Left kidney (tissue), 2 donors: ENCODE measurements around the gene JAZF1. TPM values are rescaled to one million over a fixed set of nuclear protein-coding genes. Genes with fewer than 3 reads are reported as not detected.
"Not testable (repeated sequence)": the region's sequence is repeated elsewhere in the genome, so short reads cannot be mapped to it uniquely, and the experiment has no call there.

Experiments
- DNase-seq: peaks from one replicate; pipeline ENCODE4 v3.0.0-alpha.2; 2013
- polyA plus RNA-seq: library from polyadenylated mRNA; unstranded; fragments of 120-200 nt; gene quantifications from one replicate; pipeline ENCODE4 v1.2.1, GENCODE V29; 2013; ENCODE audit not compliant: insufficient read length

Gene JAZF1
- polyA plus RNA-seq, 1 donor, result 12.6 TPM

GRCh38 chr7:28042721-28043120 lies 137.9 kb downstream of the JAZF1 start:
- no peak for DNase-seq

DNA sequence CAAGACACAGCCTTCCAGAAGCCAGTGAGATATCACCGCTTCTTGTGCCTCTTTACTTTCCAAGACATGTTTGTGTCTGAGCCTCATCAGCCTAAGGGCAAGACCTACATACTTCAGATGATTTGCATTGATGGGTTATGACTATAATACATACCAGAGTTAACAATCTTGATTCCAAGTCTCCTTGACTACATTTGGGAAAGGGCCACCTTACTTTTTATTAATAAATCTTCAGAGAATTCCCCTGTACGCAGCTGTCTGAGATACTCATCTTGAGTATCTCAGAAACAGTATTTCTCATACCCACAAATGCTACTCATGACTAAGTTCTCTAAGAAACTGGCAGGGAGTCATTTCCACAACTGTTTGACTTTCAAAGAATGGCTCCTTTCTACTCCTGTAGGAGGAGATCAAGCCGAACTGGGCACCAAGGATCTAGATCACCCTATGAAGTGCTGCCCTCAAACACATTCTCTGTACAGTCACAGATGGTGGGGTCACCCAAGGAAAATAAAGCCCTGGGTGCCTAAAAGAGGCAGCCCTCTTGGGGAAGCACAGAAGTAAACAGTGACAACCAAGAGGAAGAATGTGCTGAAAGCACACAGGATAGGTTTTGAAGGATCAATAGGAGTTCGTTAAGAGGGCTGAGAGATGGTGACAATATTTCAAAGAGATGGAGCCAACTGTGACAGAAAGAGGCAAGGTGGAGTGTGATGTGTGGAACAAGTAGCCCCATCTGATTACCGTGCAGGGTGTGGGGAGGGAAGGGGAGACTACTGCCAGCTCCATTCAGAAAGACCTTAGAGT lies 138.9 kb downstream of the JAZF1 start:
- DNase-seq, result no peak

GRCh38 chr7:28038175-28038797 lies 142.3 kb downstream of the JAZF1 start:
- no peak for DNase-seq

GRCh38 chr7:28037220-28038010 lies 143.2 kb downstream of the JAZF1 start:
- no peak for DNase-seq

DNA sequence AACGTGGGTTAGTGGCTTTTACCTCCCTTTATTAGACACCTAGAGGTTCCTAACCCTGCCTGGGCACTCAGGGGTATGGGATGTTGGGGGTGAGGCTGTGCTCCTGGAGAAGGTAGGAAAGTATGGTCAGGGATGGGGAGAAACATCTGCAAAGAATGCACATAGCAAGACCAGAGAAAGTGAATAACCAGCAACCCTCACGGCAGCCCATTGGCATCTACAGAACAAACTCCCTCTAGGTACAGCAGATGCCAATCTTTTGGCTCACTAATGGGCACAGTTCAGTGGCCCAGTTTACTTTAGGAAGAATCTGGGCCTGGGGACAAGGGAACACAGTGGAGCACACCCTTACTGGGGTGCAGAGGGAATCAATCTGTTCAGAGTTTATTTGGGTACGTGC lies 143.9 kb downstream of the JAZF1 start:
- DNase-seq, result no peak

DNA sequence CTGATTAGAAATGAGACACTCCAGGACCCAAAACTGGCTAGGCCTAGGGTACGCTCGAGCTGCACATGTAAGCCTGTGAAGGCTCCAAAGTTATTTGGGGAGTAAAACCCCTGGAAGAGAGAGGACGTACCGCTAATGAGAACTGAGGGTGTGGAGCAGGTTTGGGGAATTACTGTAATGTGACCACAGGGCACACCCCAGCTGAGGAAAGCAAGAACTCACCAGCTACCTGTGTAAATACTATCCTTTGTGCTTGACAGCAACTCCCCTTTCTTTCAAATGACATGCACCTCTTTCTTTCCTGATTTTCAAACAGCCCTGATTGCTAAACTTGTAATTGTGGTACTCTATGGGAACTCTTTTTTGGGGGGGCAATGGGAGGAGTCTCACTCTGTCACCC lies 147.2 kb downstream of the JAZF1 start:
- no peak for DNase-seq

- no peak for DNase-seq
These were observed 147.7 kb downstream of the JAZF1 start for GRCh38 chr7:28032738-28033380.

- DNase-seq, result no peak
These were observed 151.5 kb downstream of the JAZF1 start for GRCh38 chr7:28029051-28029450.

DNA sequence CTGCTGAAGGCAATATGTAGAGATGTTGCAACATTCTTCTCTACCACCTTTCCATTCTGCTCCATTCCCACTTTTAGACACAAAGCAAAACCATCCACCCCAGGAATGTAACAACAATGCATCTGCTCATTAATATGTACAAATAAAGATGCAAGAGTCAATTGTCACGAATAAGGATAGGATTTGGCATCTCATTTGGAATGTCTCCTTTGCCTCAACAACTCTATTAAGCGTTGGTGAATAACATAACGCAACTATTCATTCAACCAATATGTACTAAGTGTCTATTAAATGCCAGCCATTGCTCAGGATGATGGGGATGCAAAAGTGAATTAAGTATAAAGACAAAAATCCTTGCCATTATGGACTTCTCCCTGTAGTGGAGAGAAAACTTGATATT lies 152.1 kb downstream of the JAZF1 start:
- DNase-seq, result no peak

GRCh38 chr7:28026237-28026636 lies 154.4 kb downstream of the JAZF1 start:
- DNase-seq, result no peak

DNA sequence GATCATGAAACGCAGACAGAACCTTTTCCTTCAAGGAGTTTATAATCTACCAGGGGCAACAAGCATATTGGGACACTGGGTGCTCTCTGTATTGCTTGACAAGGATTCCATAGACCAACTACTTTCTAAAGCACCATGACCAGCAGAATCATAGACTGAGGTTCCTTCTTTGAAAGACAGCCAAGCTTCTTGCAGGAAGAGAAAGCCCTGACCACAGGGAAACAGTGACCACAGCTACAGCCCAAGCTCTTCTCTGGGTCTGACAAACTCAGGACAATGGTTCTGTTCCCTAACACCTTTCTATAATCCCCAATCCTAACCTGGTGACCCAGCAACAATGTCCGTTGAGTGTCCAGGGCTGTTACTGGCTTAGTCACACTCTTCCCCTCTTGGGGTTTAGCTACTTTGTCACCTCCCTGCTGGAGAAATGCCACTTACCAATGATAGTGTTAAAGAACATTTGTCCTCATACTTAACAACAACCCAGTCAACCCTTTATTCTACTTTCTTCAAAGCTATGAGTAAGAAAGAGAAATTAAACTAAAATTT lies 155.7 kb downstream of the JAZF1 start:
- DNase-seq, result no peak

DNA sequence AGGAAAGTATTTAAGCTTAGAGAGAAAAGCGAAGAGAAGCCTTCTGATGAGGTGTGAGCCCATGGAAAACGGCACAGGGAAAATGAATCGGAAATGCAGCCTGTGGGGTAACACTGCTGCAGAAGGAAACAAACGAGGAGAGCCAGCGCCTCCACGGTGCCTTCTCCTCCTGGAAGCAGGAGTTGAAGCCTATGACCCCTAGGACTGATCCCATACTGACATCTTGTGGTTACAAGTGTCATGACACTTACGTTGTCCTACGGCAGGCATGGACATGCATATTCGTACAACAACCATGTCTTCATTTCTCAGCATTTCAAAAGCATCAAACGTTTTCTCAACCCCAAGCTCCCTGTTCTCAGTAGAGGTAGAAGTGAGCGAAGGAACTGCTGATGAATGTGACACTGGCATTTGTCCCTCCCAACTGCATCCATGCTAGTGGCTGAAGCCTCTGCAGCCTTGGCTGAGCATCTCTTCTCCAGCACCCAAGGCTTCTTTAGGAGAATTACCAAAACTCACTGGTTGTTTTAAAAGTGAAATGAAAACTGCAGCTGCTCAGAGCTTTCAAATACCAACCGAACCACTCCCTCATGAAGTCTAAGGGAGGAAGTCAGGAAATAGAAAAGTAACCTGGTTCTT lies 160.2 kb downstream of the JAZF1 start:
- peak; percentile 79 for DNase-seq

DNA sequence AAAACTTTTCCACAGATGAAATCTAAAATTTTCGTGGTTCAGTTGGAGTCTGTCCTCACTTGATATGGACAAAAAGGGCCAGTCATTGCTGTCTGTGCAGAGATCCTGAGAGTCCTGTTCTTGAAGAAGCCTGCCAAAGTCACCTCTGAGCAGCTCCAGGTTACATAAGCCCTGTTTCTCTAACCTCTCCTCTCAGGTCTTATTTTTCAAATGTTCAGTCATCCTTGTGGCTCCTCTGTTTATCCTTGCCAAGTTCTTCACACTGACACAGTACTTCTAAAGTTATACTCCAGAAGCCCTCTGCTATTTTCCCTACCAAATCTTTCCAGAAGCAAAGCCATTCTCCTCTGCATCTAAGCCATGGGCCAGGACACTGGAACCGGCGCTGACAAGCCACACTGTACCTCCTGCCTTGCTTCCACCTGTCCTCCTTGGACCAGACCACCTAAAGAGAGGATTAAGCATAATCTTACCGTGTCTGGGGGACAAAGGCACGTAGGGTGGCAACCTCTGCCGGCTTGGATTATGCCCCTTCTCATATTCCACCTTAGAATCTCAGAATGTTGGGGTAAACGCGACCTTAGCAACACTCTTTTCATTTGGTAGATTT lies 161.6 kb downstream of the JAZF1 start:
- DNase-seq, result no peak

DNA sequence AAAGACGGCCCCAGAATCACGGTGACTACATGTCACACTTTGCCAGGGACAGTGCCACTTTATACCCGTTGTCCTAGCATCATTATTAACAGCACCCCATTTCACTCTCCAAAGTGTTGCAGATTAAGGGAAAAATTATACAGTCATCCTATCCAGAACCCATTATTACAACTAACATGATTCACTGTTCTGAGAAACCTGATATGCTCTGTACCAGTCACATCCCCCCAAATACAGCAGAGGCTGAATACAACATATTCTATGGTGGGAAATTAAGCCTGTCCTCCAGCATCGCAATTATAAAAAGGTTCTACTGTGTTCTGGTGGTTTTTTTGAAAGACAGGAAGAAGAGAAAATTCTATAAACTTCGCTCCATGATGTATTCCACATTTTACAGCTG lies 162.1 kb downstream of the JAZF1 start:
- DNase-seq, result no peak

- no peak for DNase-seq
These were observed 162.6 kb downstream of the JAZF1 start for GRCh38 chr7:28018020-28018419.

- no peak for DNase-seq
These were observed 163.2 kb downstream of the JAZF1 start for GRCh38 chr7:28017372-28017771.

DNA sequence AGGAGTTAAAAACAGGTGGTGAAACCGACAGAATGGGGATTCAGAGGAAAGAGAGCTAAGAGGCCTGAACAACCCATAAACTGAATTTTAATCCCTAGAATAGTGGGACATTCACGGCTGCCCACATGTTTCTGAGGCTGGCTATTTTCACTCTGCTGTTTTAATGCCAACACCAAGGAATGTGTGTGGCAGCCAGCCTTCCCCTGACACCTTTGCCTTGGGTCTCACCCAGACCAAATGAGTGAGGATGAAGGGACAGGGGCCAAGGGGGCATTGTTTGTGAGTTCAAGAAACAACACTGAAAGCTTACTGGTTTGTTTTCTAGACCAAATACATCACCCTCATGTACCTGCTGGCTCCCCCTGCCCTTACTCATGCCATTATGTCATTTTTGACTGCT lies 164.3 kb downstream of the JAZF1 start:
- no peak for DNase-seq

DNA sequence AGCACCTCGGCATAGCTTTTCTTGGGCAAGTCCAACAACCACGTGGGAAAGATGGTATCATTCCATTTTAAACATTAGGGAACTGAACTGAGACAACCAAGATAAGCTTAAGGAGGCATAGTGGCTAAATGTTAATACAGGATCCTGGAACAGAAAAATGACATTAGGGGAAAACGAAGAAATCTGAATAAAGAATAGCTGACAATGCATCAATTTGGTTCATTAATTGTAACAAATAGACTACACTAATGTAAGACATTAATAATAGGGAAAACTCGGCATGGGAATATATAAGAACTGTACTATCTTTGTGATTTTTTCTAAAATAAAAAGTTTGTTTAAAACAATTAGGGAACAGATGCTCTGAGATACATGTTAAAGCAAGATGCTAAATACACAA lies 165.4 kb downstream of the JAZF1 start:
- no peak for DNase-seq

DNA sequence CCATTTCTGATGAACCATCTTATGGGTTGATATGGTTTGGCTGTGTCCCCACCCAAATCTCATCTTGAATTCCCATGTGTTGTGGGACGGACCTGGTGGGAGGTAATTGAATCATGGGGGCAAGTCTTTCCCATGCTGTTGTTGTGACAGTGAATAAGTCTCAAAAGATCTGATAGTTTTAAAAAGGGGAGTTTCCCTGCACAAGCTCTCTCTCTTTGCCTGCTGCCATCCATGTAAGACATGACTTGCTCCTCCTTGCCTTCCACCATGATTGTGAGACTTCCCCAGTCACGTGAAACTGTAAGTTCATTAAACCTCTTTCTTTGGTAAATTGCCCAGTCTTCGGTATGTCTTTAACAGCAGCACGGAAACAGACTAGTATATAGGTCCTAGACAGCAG lies 166.3 kb downstream of the JAZF1 start:
- not testable (repeated sequence) for DNase-seq

DNA sequence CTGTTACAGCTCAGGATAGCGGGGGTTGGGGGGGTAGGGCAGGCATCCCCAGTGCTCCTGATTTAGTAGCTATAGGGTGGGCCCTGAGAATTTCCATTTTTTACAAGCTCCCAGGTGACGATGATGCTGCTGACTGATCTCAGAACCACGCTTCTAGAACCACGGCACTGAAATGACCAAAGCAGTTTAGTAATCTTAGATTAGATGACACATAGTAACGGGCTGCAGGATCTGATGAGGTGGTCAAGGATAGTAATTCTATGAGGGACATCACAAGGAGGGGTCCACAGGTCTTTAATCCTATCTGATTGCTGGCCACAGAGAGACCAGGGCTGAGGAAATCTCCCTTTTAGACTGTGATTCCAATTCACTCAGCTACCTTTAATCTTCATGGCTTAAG lies 167.2 kb downstream of the JAZF1 start:
- DNase-seq, result no peak

- no peak for DNase-seq
These were observed 167.6 kb downstream of the JAZF1 start for GRCh38 chr7:28013019-28013418.
